ENCODE data around the gene FNBP1.

DNA sequence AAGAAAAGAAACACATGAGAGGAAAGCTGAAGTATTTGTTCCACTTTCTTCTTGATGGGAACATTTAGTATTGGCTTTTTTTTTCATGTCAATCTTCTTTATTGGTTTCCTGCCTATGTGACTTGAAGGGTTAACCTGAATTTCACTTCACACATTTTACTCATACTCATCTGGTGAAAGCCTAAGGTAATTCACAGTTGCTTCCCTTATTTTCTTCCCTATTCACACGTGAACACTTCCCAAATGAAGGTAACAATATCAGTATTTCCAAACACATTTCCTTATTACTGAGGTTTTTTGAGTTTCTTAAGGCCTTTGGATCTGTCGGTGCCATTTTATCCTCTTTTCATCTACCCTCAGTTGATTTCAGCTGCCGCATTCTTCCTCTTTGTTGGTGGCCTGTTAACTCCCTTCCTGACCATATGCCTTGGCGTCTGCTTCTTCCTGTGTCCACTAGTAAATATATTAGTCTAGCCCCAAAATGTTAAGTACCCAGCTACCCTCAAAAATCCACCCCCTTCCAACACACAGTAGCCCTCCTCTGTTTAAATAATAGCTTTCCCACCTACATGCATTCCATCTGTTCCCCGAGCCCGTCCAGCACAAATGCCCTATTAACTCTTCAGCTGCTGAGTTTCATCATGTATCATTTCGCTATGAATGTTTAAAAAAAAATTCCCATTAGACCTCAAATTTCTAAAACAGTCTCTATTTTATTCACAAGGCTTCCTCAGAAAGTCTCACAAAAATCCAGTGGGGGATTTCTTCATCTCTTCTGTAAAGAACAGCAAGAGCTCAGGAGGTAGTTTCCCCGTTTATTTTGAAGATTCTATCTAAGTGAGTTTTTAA lies 110.5 kb downstream of the FNBP1 start:
- TF ChIP-seq ZNF274 (IDR thresholded peaks at IDR 0.05; ENCODE audit: low read depth, low read length) (no peak), YY1 (IDR thresholded peaks at IDR 0.05; ENCODE audit: insufficient read depth, insufficient read length) (no peak), SUZ12 (IDR thresholded peaks at IDR 0.05; ENCODE audit: extremely low read depth, insufficient read depth, insufficient read length) (no peak)
